GM19025 (cell line): ENCODE measurements around the gene ALKBH7.
"Not testable (repeated sequence)": the region's sequence is repeated elsewhere in the genome, so short reads cannot be mapped to it uniquely, and the experiment has no call there.

Source experiments
- ATAC-seq: cut with Tn5 transposase; IDR thresholded peaks from one replicate; pipeline ENCODE4 v1.9.1; 2021; ENCODE audit warnings: mild to moderate bottlenecking, low read depth, moderate library complexity; ENCODE audit not compliant: unreplicated experiment

Gene ALKBH7

DNA sequence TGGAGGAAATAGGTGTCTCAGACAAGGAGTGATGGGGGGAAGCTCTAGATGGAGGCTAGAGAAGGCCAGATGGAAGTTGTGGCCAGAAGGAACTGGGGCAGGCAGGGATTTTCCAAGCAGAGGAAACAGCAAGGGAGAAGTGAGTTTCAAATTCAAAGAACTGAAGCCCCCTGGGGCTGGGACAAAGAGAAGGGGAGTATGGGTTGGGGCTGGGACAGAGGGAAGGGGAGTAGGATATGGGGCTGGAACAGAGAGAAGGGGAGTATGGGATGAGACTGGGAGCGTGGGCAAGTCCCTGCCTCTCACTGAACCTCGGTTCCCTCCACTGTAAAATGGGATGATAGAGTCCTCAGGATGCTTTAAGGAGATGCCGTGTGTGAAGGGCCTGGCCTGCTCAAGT lies 22.2 kb downstream of the ALKBH7 start:
- ATAC-seq = no peak

DNA sequence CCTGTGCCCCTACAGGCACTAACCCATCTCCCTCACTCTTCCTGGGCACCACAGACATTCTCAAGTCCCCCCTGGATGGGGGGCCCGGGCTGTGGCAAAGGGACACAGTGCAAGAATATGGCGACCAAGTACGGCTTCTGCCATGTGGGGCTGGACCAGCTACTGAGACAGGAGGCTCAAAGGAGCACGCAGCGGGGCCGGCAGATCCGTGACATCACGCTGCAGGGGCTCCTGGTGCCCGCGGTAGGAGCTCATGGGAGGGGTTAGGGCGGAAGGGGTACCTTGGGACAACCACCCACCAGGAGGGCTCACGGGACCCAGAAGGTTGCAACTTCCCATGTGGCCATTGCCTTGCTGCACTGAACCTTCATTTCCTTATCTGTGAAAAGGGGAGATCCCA lies 23.7 kb downstream of the ALKBH7 start:
- no peak for ATAC-seq

- ATAC-seq = not testable (repeated sequence)
These were observed 27.7 kb downstream of the ALKBH7 start for GRCh38 chr19:6400062-6400944.

GRCh38 chr19:6402058-6402457 lies 29.5 kb downstream of the ALKBH7 start:
- ATAC-seq = no peak

DNA sequence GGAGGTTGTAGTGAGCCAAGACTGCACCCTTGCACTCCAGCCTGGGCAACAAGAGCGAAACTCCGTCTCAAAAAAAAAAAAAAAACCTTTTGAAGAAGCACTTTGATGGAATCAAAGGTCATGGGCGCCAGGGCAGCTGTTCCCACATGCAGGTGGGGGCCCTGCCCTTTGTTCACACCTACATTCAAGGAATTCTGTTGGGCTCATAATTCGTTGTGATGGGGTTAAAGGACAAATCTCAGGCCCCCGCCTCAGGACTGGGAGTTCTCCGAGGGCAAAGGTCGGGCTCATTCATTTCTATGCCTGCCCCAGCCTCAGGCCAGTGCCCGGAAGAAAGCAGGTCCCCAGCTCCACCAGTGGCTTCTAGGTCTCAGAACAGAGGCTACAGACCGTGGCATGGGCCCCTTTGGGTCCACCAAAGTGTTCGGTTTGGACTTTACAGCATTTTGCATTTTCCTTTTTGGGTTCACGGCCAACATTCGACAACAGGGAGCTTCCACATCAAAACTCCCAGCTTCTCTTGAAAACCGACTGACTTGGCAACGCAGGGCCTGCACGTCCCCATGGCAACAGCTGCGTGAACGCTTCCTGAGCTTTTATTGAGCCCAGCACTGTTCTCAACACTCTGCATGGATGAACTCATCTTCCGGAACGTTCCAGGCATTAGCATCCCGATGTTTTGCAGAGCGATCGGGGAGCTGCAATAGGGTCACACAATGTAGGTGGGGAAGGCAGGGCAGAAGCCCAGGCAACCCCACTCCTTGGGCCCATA lies 30.4 kb downstream of the ALKBH7 start:
- ATAC-seq = no peak

DNA sequence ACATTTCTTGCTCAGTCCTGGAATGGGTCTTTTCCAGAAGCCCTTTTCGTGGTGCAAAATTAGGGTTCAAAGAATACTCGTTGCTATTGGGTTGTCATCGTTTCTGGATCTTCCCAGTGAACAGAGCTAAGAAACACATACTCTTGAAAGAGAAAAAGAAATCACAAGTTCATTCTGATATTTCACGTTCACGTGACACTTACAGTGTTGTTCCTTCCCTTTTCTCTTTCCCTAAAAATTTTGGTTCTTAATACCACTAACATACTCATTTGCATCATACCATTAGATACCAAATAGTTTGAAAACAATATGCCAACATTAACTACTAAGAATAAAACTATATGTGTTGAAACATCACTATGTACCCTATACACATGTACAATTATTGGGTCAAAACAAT lies 33.8 kb downstream of the ALKBH7 start:
- ATAC-seq = no peak

GRCh38 chr19:6409346-6409745 lies 36.8 kb downstream of the ALKBH7 start:
- ATAC-seq = no peak

GRCh38 chr19:6412061-6412446 lies 39.5 kb downstream of the ALKBH7 start:
- no peak for ATAC-seq

DNA sequence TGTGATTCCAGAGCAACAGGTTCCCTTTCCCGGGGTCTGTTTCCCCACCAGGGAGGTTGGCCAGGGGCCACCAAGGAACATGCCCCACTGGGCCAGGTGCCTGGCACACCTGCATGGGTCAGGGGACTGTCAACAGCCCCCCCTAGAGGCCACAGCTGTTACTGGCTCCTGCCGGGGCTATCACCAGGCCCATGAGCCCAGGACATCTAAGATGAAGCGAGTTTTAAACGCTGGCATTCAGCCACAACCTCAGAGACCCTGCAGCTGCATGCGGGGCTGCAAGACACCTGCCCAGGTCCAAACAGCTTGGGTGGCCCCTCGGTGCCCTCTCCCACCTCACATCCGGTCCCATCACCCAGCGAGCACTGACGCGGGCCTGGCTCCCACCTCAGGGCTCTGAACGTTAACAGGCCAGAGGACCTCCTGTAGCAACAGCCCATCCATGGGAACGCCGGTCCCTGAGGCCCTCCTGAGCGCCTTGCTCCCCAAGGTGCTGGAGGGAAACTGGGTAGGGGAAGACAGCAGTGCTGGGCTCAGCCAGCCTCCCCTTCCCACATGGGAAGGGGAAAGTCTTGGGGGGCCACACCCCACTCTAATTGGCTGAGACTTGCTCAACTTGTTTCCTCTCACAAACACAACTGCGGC lies 40.0 kb downstream of the ALKBH7 start:
- no peak for ATAC-seq

GRCh38 chr19:6413291-6413690 lies 40.7 kb downstream of the ALKBH7 start:
- ATAC-seq = no peak

DNA sequence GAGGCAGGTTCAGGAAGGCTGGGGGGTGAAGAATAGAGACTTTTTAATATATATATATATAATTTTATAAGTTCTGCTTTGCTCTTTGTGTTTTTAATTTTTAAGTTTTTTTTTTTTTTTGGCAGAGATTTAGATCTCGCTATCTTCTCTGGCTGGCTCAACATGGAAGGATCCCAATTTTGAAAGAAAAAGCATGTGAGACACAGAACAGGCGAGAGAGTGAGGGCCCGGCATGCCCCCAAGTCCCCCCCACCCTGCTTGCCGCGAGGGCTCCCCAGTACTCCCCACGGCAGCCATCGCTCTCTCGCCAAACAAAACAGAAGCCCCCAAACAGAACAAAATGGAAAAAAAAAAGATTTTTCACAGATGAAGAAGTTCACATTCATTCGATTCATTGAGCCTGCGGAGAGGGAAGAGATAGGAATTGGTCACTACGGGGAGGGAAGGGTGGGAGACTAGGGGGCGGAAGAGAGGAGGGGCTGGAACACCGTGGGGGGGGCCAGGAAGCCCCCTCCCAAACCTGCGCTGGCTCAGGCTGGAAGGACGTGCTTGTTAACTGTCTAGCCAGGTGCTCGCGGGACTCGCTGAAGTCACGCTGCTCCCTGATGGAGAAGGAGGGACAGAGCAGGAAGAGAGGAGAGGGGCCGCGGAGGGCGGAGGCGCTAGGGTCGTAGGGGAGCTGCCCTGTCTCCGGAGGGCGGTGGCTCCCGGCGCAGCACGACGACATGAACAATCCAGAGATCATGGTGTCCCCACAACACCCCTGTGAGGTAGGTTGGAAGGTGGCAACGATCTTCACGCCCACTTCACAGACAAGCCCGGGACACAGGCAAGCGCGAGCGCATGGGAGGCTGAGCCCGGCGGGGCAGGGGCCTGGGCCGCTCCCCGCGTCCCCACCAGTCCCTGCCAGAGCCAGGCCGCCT lies 41.4 kb downstream of the ALKBH7 start:
- no peak for ATAC-seq

DNA sequence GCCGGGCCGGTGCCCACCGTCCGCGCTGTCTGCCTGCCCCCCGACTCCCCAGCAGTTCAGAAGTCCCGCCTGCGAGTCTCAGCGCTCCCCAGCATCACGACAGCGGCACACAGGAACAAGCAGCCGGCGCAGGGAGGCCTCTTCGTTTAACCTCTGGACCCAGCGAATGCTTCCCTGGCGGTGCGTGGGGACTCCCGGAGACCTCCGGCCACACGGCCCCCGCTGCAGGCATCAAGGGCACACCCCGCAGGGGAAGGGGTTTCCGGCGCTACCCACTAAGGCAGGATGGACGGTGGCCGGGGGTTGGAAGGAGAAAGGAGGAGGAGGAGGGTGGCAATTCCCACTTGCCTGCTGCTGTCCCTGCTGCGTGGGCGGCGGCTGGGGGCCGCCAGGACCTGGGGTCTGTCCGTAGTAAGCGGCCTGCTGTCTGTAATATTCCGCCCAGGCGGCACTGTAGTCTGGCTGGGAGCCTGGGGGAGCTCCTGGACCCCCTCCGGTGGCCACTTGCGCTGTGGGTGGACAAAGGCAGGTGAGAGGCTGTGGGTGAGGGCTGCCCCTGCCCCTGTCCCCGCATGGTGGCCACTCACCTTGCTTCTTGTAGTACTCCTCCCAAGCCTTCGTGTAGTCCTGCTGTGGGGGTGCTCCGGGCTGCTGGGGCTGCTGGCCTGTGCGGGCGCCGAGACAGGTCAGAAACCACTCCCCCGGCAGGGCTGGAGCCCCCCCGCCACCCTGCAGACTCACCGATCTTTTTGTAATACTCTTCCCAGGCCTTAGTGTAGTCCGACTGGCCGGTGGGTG lies 42.4 kb downstream of the ALKBH7 start:
- ATAC-seq = no peak

- no peak for ATAC-seq
These were observed 43.1 kb downstream of the ALKBH7 start for GRCh38 chr19:6415591-6416190.

DNA sequence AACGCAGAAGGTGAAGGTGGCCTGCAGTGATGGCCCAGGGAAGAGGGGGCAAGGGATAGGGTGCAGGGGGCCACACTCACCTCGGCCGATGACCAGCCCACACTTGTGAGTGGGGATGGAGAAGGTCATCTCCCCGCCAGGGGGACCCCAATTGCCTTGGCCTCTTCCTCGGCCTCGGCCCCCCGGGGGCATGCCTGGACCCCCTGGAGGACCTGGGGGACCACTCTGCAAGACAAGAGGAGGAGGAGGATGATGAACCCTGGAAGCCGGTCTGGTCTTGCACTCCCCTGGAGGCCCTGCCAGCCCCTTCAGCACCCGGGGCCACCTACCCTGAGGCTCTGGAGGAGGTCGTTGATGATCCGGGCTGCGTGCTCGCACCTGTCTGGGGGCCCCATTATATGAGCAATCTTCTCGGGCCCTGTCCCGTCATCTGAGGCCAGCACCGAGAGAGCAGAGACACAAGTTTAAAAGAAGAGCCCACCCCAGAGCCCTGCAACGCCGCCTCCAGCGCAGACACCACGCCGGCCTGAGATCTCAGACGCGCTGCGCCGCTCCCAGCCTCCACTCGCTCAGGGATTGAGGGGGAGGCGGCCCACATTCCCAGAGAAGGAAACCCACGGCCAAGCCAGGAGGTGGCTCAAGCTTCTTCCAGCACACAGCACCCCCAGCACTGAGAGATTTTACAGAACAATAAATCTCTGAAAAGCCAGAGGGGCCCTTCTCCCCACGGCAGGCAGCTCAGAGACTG lies 44.2 kb downstream of the ALKBH7 start:
- ATAC-seq = no peak

DNA sequence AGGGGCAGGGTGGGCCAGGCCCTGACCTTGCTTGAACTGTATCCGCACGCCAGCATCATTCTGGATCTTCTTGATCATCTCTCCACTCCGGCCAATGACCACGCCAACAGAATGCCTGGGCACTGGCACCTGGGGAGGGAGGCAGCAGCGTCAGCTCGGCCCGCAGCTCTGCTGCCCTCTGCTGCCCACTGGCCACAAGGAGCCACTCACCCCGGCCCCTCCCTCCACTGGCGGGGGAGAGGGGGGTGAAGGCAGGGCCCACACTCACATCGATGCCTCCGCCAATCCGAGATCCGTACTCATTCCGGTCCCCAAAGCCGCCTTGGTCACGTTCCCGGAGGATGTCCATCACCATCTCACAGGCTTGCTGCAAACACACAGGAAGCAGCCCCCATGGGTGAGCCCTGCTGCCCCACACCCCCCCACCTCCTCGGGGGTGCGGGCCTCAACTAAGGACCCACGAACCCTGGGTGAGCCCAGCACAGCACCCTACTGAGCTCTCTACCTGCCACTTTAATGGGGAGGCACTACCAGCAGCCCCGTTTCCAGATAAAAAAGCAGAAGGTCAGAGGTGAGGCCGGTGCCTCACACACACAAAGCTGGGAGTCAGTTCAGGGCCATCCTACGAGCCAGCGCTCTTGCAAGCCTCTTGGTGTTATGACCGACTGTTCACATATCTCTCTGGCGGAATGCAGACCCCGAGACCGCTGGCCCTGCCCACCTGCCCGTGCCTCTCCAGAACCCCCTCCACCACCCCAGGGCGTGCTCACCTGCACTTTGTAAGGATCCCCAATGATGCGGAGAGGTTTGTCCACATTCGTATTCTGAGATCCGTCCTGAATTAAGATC lies 45.3 kb downstream of the ALKBH7 start:
- ATAC-seq = no peak

GRCh38 chr19:6418562-6418932 lies 46.0 kb downstream of the ALKBH7 start:
- no peak for ATAC-seq
